OCI-LY1 (cell line): Measurements from ENCODE around the gene TP53TG5.

Experiments used
- H2AFZ ChIP-seq: fragments of 200-600 bp; sonication (generic), shearing (Covaris generic); 2 replicates; pipeline ENCODE4 v1.6.0; 2014; ENCODE audit warnings: antibody characterized with exemption, mild to moderate bottlenecking, low read length
- H3F3A ChIP-seq: fragments of 200-600 bp; sonication (generic), shearing (Covaris generic); 2 replicates; pipeline ENCODE4 v1.6.0; 2014; ENCODE audit warnings: mild to moderate bottlenecking, antibody characterized with exemption, low read length, moderate library complexity; ENCODE audit not compliant: insufficient read depth
- H3K27ac ChIP-seq: fragments of 200-600 bp; sonication (generic); 2 replicates; pipeline ENCODE4 v1.5.1; 2014; ENCODE audit warnings: low read length, mixed run types, mild to moderate bottlenecking, low read depth; ENCODE audit not compliant: poor library complexity, severe bottlenecking
- H3K27me3 ChIP-seq: fragments of 200-600 bp; sonication (generic); 2 replicates; pipeline ENCODE4 v1.6.0; 2014; ENCODE audit warnings: antibody characterized with exemption, mild to moderate bottlenecking, low read length, moderate library complexity; ENCODE audit not compliant: insufficient read depth
- H3K36me3 ChIP-seq: fragments of 200-600 bp; sonication (generic); 2 replicates; pipeline ENCODE4 v1.6.1; 2014; ENCODE audit warnings: mild to moderate bottlenecking, antibody characterized with exemption, low read length, moderate library complexity, mixed read lengths; ENCODE audit not compliant: insufficient read depth
- H3K4me1 ChIP-seq: fragments of 200-600 bp; sonication (generic); 2 replicates; pipeline ENCODE4 v1.5.1; 2014; ENCODE audit warnings: mild to moderate bottlenecking, low read length, moderate library complexity; ENCODE audit not compliant: insufficient read depth, severe bottlenecking
- H3K4me2 ChIP-seq: fragments of 200-600 bp; sonication (generic), shearing (Covaris generic); 2 replicates; pipeline ENCODE4 v1.6.1; 2014; ENCODE audit warnings: low read length
- H3K4me3 ChIP-seq: fragments of 200-600 bp; sonication (generic); 2 replicates; pipeline ENCODE4 v1.5.1; 2014; ENCODE audit warnings: low read length, low read depth, mild to moderate bottlenecking, mixed read lengths; ENCODE audit not compliant: poor library complexity, severe bottlenecking
- H3K79me2 ChIP-seq: fragments of 200-600 bp; shearing (Covaris generic); 2 replicates; pipeline ENCODE4 v1.6.1; 2016; ENCODE audit warnings: mixed run types, low read length, mixed read lengths; ENCODE audit not compliant: insufficient read depth
- H3K9ac ChIP-seq: fragments of 200-600 bp; sonication (generic), shearing (Covaris generic); 2 replicates; pipeline ENCODE4 v1.6.1; 2014; ENCODE audit warnings: mild to moderate bottlenecking, low read length, mixed read lengths
- H3K9me2 ChIP-seq: fragments of 200-600 bp; sonication (generic), shearing (Covaris generic); 2 replicates; pipeline ENCODE4 v1.6.1; 2014; ENCODE audit warnings: low read depth, mild to moderate bottlenecking, low read length, mixed read lengths
- H3K9me3 ChIP-seq: fragments of 200-600 bp; shearing (Covaris generic); 2 replicates; pipeline ENCODE4 v1.6.1; 2014; ENCODE audit warnings: low read length, mixed read lengths
- H4K20me1 ChIP-seq: fragments of 200-600 bp; sonication (generic), shearing (Covaris generic); 2 replicates; pipeline ENCODE4 v1.6.0; 2016; ENCODE audit warnings: mild to moderate bottlenecking, low read length; ENCODE audit not compliant: insufficient read depth
- CTCF ChIP-seq: fragments of 200-600 bp; sonication (generic), shearing (Covaris generic); IDR thresholded peaks from 2 replicates; pipeline ENCODE4 v1.5.1; 2017; ENCODE audit warnings: mild to moderate bottlenecking, antibody characterized with exemption, low read length, moderate library complexity, mixed read lengths
- EZH2 ChIP-seq: fragments of 200-600 bp; sonication (generic), shearing (Covaris generic); IDR thresholded peaks from 2 replicates; pipeline ENCODE4 v1.8.0; 2017; ENCODE audit warnings: borderline replicate concordance, mixed run types, mild to moderate bottlenecking, antibody characterized with exemption, low read length, moderate library complexity, mixed read lengths

Gene TP53TG5

GRCh38 chr20:45328451-45328850 is 49.7 kb downstream of the TP53TG5 start:
- no peak overlapping the region for H3K27ac ChIP-seq
- no peak overlapping the region for H3K4me3 ChIP-seq
- no peaks in the 10 kb centered on the region for H3K36me3 ChIP-seq
- H3F3A ChIP-seq: no peaks in the 10 kb centered on the region
- no peak overlapping the region for H3K9ac ChIP-seq
- H3K27me3 ChIP-seq: no peaks in the 10 kb centered on the region
- TF ChIP-seq EZH2 (no peak), CTCF (no peak)
- H3K4me1 ChIP-seq: no peaks in the 10 kb centered on the region
- H3K4me2 ChIP-seq: no peak overlapping the region
- H4K20me1 ChIP-seq: no peaks in the 10 kb centered on the region
- no peaks in the 10 kb centered on the region for H3K9me2 ChIP-seq
- H2AFZ ChIP-seq: no peak overlapping the region
- H3K79me2 ChIP-seq: no peaks in the 10 kb centered on the region
- H3K9me3 ChIP-seq: no peaks in the 10 kb centered on the region

GRCh38 chr20:45325371-45325770 is 52.8 kb downstream of the TP53TG5 start:
- Histone ChIP-seq H3F3A (no peaks in the 10 kb centered on the region), H3K27me3 (no peaks in the 10 kb centered on the region), H3K4me2 (no peak overlapping the region), H3K4me3 (no peak overlapping the region), H3K36me3 (no peaks in the 10 kb centered on the region), H3K27ac (no peak overlapping the region), H3K4me1 (peaks cover 5% of the 10 kb centered on the region), H2AFZ (no peak overlapping the region), H3K9me3 (no peaks in the 10 kb centered on the region), H3K9ac (no peak overlapping the region), H3K79me2 (no peaks in the 10 kb centered on the region), H4K20me1 (no peaks in the 10 kb centered on the region), H3K9me2 (no peaks in the 10 kb centered on the region)
- no peak for TF ChIP-seq EZH2
- no peak for TF ChIP-seq CTCF

DNA sequence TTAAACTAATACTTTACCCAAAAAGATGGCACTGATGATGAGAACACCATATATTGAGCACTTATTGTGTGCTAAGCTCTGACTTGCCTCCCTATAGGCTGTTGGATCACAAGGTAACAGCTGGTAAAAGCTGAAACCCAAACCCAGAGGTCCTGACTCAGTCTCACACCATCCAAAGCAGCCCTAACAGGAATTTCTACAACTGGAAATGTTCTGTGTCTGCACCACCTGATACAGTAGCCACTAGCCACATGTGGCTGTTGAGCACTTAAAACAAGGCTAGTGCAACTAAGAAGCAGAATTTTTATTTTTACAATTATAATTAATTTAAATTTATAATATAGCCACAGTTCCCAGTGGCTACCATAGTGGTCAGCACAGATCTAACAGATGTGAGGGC is 54.4 kb downstream of the TP53TG5 start:
- Histone ChIP-seq H3F3A (no peaks in the 10 kb centered on the region), H3K4me2 (no peak overlapping the region), H3K36me3 (no peaks in the 10 kb centered on the region), H4K20me1 (no peaks in the 10 kb centered on the region), H3K27ac (no peak overlapping the region), H3K27me3 (no peaks in the 10 kb centered on the region), H3K79me2 (no peaks in the 10 kb centered on the region), H3K9me3 (no peaks in the 10 kb centered on the region), H3K9ac (no peak overlapping the region), H3K4me3 (no peak overlapping the region), H3K4me1 (peaks cover 5% of the 10 kb centered on the region), H3K9me2 (no peaks in the 10 kb centered on the region), H2AFZ (no peak overlapping the region)
- TF ChIP-seq EZH2: no peak
- TF ChIP-seq CTCF: no peak
